ENCODE data around the gene CUL7.

The CUL7 gene

DNA sequence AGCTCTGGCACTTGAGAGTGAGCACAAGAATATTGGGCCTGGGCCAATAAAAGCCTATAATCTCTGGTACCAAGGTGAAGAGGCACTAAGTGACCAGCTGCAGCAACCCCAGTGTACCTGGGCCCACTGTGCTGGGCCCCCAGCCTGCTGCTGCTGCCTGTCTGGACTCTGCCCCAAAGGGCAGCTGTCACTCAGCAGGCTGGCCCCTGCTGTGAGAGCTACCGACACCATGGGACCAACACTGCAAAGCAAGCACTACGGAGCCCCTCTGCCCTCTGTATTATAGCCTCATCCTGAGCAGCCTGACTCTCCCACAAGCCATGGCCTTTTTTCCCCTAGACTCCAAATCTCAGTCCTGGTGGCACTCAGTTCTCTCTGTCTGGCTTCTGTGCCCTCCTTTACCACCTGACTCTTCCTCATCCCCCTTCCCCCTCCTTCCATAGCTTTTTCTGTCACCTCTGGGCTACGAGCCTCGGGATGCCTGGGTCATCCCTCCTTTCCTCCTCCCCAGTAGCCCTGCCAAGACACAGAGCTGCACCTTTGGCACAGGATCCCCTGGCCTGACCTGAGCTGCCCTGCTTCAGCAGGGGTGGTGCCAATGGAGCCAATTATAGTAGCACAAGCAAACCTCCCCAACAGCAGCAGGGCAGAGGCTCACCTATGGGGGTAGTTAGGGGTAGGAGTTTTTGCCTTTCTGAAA lies 18.0 kb downstream of the CUL7 start:
- Histone ChIP-seq H3K27ac (ENCODE audit: low read depth in 2 of 2, low read length in 2 of 2) (no peak overlapping the region), H3K4me1 (ENCODE audit: control insufficient read depth in 2 of 2, insufficient read depth in 2 of 2, low read length in 2 of 2) (no peaks in the 10 kb centered on the region), H3K9me3 (ENCODE audit: control insufficient read depth in 2 of 2, low read length in 2 of 2) (no peaks in the 10 kb centered on the region), H3K36me3 (ENCODE audit: control insufficient read depth in 2 of 2, insufficient read depth in 2 of 2, low read length in 2 of 2) (peaks cover 41 to 53% of the 10 kb centered on the region in 2 donors), H3K9ac (ENCODE audit: low read depth in 1 of 2, low read length in 2 of 2) (no peak overlapping the region), H3K4me3 (ENCODE audit: low read length in 2 of 2) (no peak overlapping the region), H3K27me3 (ENCODE audit: control insufficient read depth in 2 of 2, insufficient read depth in 2 of 2, low read length in 2 of 2) (no peaks in the 10 kb centered on the region)

DNA sequence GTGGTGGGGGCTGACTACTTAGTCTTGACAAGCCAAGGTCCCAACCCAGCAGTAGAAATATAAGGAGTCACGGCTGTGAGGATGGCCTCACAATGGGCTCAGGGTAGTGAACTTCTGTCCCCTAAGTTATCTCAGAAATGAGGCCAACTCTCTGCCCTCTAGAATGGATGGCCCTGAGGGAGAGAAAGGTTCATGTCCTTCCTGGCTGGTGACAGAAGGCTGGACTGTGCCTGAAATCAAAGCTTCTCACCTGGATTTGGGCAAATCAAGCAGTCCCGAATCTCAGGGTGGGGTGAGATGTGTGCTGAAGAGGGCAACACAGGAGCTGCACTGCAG lies 19.5 kb downstream of the CUL7 start:
- H3K9me3 ChIP-seq (ENCODE audit: control insufficient read depth in 2 of 2, low read length in 2 of 2), result no peaks in the 10 kb centered on the region
- H3K27ac ChIP-seq (ENCODE audit: low read depth in 2 of 2, low read length in 2 of 2), result no peak overlapping the region
- H3K4me1 ChIP-seq (ENCODE audit: control insufficient read depth in 2 of 2, insufficient read depth in 2 of 2, low read length in 2 of 2), result no peaks in the 10 kb centered on the region
- H3K9ac ChIP-seq (ENCODE audit: low read depth in 1 of 2, low read length in 2 of 2), result no peak overlapping the region
- H3K36me3 ChIP-seq (ENCODE audit: control insufficient read depth in 2 of 2, insufficient read depth in 2 of 2, low read length in 2 of 2), result peaks cover 49 to 57% of the 10 kb centered on the region in 2 donors
- H3K27me3 ChIP-seq (ENCODE audit: control insufficient read depth in 2 of 2, insufficient read depth in 2 of 2, low read length in 2 of 2), result no peaks in the 10 kb centered on the region
- no peak overlapping the region for H3K4me3 ChIP-seq (ENCODE audit: low read length in 2 of 2)

DNA sequence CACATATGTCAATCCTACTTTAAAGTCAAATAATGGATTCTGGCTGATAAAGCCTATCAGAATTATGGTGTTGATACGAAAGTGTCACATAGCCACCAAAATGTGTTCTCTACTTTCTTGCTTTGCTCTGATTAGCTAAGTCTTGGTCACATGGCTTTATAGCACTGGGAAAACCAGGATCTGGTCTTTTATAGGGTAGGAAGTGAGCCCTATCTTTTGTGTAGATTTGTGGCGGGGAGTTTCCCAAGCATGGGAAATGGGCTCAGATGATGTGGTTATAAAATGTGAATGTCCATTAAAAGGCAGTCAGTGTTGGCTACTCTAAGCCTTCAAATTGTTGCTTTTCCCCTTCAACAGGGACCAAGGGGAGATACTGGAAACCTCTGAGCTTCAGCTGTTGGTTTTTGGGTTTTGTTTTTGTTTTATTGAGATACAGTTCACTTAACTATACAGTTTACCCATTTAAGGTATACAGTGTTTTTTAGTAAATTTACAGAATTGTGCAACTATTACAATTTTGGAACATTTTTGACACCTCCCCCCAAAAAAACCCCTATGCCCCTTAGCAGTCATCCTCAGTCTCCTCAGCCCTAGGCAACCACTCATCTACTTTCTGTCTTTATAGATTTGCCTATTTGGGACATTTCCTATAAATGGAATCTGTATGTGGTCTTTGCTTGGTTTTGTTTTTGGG lies 20.0 kb downstream of the CUL7 start:
- Histone ChIP-seq H3K9me3 (ENCODE audit: control insufficient read depth in 2 of 2, low read length in 2 of 2) (no peaks in the 10 kb centered on the region), H3K27me3 (ENCODE audit: control insufficient read depth in 2 of 2, insufficient read depth in 2 of 2, low read length in 2 of 2) (no peaks in the 10 kb centered on the region), H3K4me3 (ENCODE audit: low read length in 2 of 2) (no peak overlapping the region), H3K27ac (ENCODE audit: low read depth in 2 of 2, low read length in 2 of 2) (no peak overlapping the region), H3K4me1 (ENCODE audit: control insufficient read depth in 2 of 2, insufficient read depth in 2 of 2, low read length in 2 of 2) (no peaks in the 10 kb centered on the region), H3K9ac (ENCODE audit: low read depth in 1 of 2, low read length in 2 of 2) (no peak overlapping the region), H3K36me3 (ENCODE audit: control insufficient read depth in 2 of 2, insufficient read depth in 2 of 2, low read length in 2 of 2) (peaks cover 49 to 59% of the 10 kb centered on the region in 2 donors)

DNA sequence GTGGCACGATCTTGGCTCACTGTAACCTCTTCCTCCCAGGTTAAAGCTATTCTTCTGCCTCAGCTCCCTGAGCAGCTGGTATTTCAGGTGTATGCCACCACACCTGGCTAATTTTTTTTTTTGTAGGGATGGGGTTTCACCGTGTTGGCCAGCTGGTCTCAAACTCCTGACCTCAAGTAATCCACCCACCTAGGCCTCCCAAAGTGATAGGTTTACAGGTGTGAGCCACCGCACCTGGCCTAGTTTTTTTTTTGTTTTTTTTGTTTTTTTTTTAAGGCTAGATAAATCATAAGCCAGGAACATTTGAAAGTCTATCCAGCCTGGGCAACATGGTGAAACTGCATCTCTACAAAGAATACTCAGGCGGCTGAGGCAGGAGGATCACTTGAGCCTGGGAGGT lies 21.3 kb downstream of the CUL7 start:
- peaks cover 51 to 57% of the 10 kb centered on the region in 2 donors for H3K36me3 ChIP-seq (ENCODE audit: control insufficient read depth in 2 of 2, insufficient read depth in 2 of 2, low read length in 2 of 2)
- no peak overlapping the region for H3K27ac ChIP-seq (ENCODE audit: low read depth in 2 of 2, low read length in 2 of 2)

DNA sequence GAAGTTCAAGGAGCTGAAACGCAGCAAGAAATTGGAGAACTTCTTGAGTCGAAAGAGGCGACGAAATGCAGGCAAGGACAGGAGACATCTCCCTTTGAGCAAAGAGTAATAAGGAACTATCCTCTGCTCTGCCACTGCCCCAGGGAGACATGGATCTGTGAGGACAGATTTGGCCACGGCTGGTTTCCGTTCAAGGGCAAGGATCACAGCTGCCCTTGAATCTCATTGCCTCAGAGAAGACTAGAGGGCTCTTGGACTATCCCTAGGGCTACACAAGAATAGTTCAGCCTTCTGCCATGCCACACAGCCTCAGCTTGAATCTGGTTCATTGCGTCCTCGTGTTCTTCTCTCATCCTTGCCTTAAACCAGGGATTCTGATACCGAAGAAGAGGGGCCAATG lies 24.5 kb downstream of the CUL7 start:
- H3K27ac ChIP-seq (ENCODE audit: low read depth in 2 of 2, low read length in 2 of 2), result no peak overlapping the region
- no peaks in the 10 kb centered on the region for H3K27me3 ChIP-seq (ENCODE audit: control insufficient read depth in 2 of 2, insufficient read depth in 2 of 2, low read length in 2 of 2)
- H3K9me3 ChIP-seq (ENCODE audit: control insufficient read depth in 2 of 2, low read length in 2 of 2), result no peaks in the 10 kb centered on the region
- H3K9ac ChIP-seq (ENCODE audit: low read depth in 1 of 2, low read length in 2 of 2), result no peak overlapping the region
- H3K4me1 ChIP-seq (ENCODE audit: control insufficient read depth in 2 of 2, insufficient read depth in 2 of 2, low read length in 2 of 2), result no peaks in the 10 kb centered on the region
- H3K36me3 ChIP-seq (ENCODE audit: control insufficient read depth in 2 of 2, insufficient read depth in 2 of 2, low read length in 2 of 2), result peaks cover 56 to 63% of the 10 kb centered on the region in 2 donors
- no peak overlapping the region for H3K4me3 ChIP-seq (ENCODE audit: low read length in 2 of 2)

More for the DNA sequence above, 21.3 kb downstream of the CUL7 start:
- Histone ChIP-seq H3K4me1 (ENCODE audit: control insufficient read depth in 2 of 2, insufficient read depth in 2 of 2, low read length in 2 of 2) (no peaks in the 10 kb centered on the region), H3K9ac (ENCODE audit: low read depth in 1 of 2, low read length in 2 of 2) (no peak overlapping the region), H3K27me3 (ENCODE audit: control insufficient read depth in 2 of 2, insufficient read depth in 2 of 2, low read length in 2 of 2) (no peaks in the 10 kb centered on the region), H3K9me3 (ENCODE audit: control insufficient read depth in 2 of 2, low read length in 2 of 2) (no peaks in the 10 kb centered on the region), H3K4me3 (ENCODE audit: low read length in 2 of 2) (no peak overlapping the region)

DNA sequence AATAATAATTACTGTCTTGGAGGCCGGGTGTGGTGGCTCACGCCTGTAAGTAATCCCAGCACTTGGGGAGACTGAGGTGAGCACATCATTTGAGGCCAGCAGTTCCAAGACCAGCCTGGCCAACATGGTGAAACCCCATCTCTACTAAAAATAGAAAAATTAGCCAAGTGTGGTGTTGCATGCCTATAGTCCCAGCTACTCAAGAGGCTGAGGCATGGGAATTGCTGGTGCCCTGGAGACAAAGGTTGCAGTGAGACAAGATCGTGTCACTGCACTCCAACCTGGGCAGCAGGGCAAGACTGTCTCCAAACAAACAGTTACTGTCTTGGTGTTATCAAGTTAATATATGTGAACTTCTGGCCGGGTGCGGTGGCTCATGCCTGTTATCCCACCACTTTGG lies 27.3 kb downstream of the CUL7 start:
- peaks cover 0 to 4% of the 10 kb centered on the region in 2 donors for H3K4me1 ChIP-seq (ENCODE audit: control insufficient read depth in 2 of 2, insufficient read depth in 2 of 2, low read length in 2 of 2)
- H3K27me3 ChIP-seq (ENCODE audit: control insufficient read depth in 2 of 2, insufficient read depth in 2 of 2, low read length in 2 of 2), result no peaks in the 10 kb centered on the region
- H3K4me3 ChIP-seq (ENCODE audit: low read length in 2 of 2), result no peak overlapping the region
- peaks cover 48 to 51% of the 10 kb centered on the region in 2 donors for H3K36me3 ChIP-seq (ENCODE audit: control insufficient read depth in 2 of 2, insufficient read depth in 2 of 2, low read length in 2 of 2)
- no peak overlapping the region for H3K27ac ChIP-seq (ENCODE audit: low read depth in 2 of 2, low read length in 2 of 2)
- H3K9me3 ChIP-seq (ENCODE audit: control insufficient read depth in 2 of 2, low read length in 2 of 2), result no peaks in the 10 kb centered on the region
- no peak overlapping the region for H3K9ac ChIP-seq (ENCODE audit: low read depth in 1 of 2, low read length in 2 of 2)

DNA sequence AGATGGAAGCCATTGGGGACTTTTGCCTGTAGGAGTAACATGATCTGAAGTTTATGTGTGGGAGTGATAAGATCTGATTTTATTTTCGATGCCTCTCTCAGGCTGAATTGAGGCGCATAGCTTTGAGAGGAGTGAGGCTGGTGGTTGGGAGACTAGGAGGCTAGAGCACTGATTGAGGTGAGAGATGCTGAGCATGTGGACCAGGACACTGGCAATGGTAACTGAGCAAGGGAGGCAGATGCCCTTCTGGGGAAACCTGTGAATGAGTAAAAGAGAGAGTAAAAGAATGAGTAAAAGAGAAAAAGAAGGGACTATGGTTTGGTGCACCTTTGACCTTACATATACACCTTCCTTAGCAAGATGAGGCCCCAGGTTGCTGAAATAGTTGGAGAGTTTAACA lies 29.2 kb downstream of the CUL7 start:
- no peak overlapping the region for H3K9ac ChIP-seq (ENCODE audit: low read depth in 1 of 2, low read length in 2 of 2)
- no peak overlapping the region for H3K4me3 ChIP-seq (ENCODE audit: low read length in 2 of 2)
- H3K36me3 ChIP-seq (ENCODE audit: control insufficient read depth in 2 of 2, insufficient read depth in 2 of 2, low read length in 2 of 2), result peaks cover 43 to 44% of the 10 kb centered on the region in 2 donors
- H3K4me1 ChIP-seq (ENCODE audit: control insufficient read depth in 2 of 2, insufficient read depth in 2 of 2, low read length in 2 of 2), result peaks cover 4 to 10% of the 10 kb centered on the region in 2 donors
- H3K27me3 ChIP-seq (ENCODE audit: control insufficient read depth in 2 of 2, insufficient read depth in 2 of 2, low read length in 2 of 2), result no peaks in the 10 kb centered on the region
- H3K27ac ChIP-seq (ENCODE audit: low read depth in 2 of 2, low read length in 2 of 2), result no peak overlapping the region
- H3K9me3 ChIP-seq (ENCODE audit: control insufficient read depth in 2 of 2, low read length in 2 of 2), result no peaks in the 10 kb centered on the region

DNA sequence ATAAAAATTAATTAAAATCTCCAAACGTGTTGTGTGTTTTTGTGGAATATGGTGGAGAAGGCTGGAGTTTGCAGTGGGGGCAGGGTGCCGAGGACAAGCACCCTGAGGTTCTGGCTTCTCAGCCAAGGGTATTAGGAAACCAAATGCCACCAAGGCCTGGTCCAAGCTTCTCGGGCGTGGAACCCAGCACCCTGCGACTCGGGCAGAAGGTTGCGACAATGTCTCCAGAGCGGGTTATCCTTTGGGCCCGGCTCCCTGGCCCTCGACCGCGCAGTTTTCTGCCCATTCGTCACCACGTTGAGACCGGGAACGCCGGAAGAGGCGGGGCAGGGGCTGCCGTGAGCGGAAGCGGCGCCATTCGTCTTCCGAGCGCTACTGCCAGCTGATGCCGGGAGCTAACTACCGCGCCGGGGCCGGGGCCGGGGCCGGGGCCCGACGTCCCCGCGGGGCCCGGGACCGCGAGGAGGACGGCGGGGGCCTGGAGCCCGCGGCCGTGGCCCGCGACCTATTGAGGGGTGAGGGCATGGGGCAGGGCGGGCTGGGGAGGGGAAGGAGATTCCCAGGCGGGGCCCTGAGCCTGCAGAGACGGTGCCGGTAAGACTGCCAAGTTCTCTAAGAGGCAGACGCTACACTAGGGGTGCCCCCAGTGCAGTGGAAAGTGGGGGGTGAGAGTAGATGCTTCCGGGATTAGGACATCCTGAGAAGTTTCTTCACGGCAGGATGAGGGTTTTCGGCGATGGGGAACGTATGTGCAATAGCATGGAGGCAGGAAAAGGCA lies 32.2 kb downstream of the CUL7 start, which contains the start of gene RRP36:
Gene RRP36 (plus strand): TSS at position 354 of the 778 bp plus-strand sequence. CDS start 32 bp downstream, at position 386.
- H3K9ac ChIP-seq (ENCODE audit: low read depth in 1 of 2, low read length in 2 of 2), result peak within 1 kb of the TSS; percentile 73 to 84
- no peaks in the 10 kb centered on the region for H3K27me3 ChIP-seq (ENCODE audit: control insufficient read depth in 2 of 2, insufficient read depth in 2 of 2, low read length in 2 of 2)
- peak within 1 kb of the TSS; percentile 54 to 72 for H3K27ac ChIP-seq (ENCODE audit: low read depth in 2 of 2, low read length in 2 of 2)
- no peaks in the 10 kb centered on the region for H3K9me3 ChIP-seq (ENCODE audit: control insufficient read depth in 2 of 2, low read length in 2 of 2)
- peaks cover 37 to 41% of the 10 kb centered on the region in 2 donors for H3K36me3 ChIP-seq (ENCODE audit: control insufficient read depth in 2 of 2, insufficient read depth in 2 of 2, low read length in 2 of 2)
- peaks cover 12 to 13% of the 10 kb centered on the region in 2 donors for H3K4me1 ChIP-seq (ENCODE audit: control insufficient read depth in 2 of 2, insufficient read depth in 2 of 2, low read length in 2 of 2)
- H3K4me3 ChIP-seq (ENCODE audit: low read length in 2 of 2), result peak within 1 kb of the TSS; percentile 91 to 99

DNA sequence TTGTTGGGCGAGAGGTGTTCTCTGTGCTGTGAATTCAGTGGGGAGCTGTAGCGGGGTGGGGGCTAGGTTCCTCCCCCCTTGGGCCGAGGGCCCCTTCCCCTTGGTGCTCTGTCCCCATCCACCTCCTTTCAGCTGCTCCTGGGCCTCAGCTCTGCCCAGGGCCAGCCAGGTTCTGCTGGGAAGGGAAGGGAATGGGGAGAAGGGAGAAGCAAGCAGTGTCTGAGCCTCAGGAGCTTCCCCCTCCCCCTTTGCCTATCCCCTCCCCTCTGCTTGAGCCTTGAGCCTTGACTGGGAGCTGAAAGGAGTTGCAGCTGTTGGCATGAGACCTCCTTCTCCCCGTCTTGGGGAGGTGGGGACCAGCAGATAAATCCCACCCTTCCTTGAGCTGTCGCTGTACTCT lies 32.8 kb downstream of the CUL7 start:
- peak overlapping the region in 1 of 2 donors; percentile 28 for H3K9ac ChIP-seq (ENCODE audit: low read depth in 1 of 2, low read length in 2 of 2)
- H3K27ac ChIP-seq (ENCODE audit: low read depth in 2 of 2, low read length in 2 of 2), result peak overlapping the region in 1 of 2 donors; percentile 72
- H3K4me1 ChIP-seq (ENCODE audit: control insufficient read depth in 2 of 2, insufficient read depth in 2 of 2, low read length in 2 of 2), result peaks cover 15 to 18% of the 10 kb centered on the region in 2 donors
- H3K4me3 ChIP-seq (ENCODE audit: low read length in 2 of 2), result peak overlapping the region; percentile 91 to 99
- no peaks in the 10 kb centered on the region for H3K27me3 ChIP-seq (ENCODE audit: control insufficient read depth in 2 of 2, insufficient read depth in 2 of 2, low read length in 2 of 2)
- peaks cover 32 to 36% of the 10 kb centered on the region in 2 donors for H3K36me3 ChIP-seq (ENCODE audit: control insufficient read depth in 2 of 2, insufficient read depth in 2 of 2, low read length in 2 of 2)
- H3K9me3 ChIP-seq (ENCODE audit: control insufficient read depth in 2 of 2, low read length in 2 of 2), result no peaks in the 10 kb centered on the region

All from mucosa of rectum (tissue), 2 donors.